ENCODE results near the gene ZNF837.
"Not testable (repeated sequence)": the region's sequence is repeated elsewhere in the genome, so short reads cannot be mapped to it uniquely, and the experiment has no call there.

GRCh38 chr19:58348080-58348479 is 32.8 kb downstream of the ZNF837 start:
- TF ChIP-seq CTCF (optimal IDR thresholded peaks at IDR 0.05 in 1 of 3, IDR thresholded peaks at IDR 0.05 in 1 of 3, conservative IDR thresholded peaks at IDR 0.05 in 1 of 3; ENCODE audit: extremely low read depth in 1 of 3, insufficient read depth in 2 of 3, low read length in 3 of 3); EZH2 (IDR thresholded peaks at IDR 0.05; ENCODE audit: low read length): not testable (repeated sequence)
